Dedifferentiated amniotic fluid mesenchymal stem cell (primary cell): ENCODE data around the gene SCARB1.

Source experiments
- DNase-seq: peaks from one replicate; pipeline ENCODE4 v3.0.0-alpha.2; 2016; ENCODE audit errors: extremely low spot score

SCARB1 gene

GRCh38 chr12:124842073-124842749 lies 21.5 kb downstream of the SCARB1 start:
- no peak for DNase-seq

GRCh38 chr12:124841558-124841945 lies 22.1 kb downstream of the SCARB1 start:
- no peak for DNase-seq

- peak; percentile 96 for DNase-seq
Measured at GRCh38 chr12:124837958-124838803, 25.5 kb downstream of the SCARB1 start.

GRCh38 chr12:124837249-124837897 lies 26.3 kb downstream of the SCARB1 start:
- no peak for DNase-seq

- no peak for DNase-seq
Measured at GRCh38 chr12:124836759-124837158, 26.9 kb downstream of the SCARB1 start.

GRCh38 chr12:124835656-124836410 lies 27.8 kb downstream of the SCARB1 start:
- no peak for DNase-seq

- no peak for DNase-seq
Measured at GRCh38 chr12:124834822-124835221, 28.8 kb downstream of the SCARB1 start.

- DNase-seq, result no peak
Measured at GRCh38 chr12:124833693-124834122, 30.0 kb downstream of the SCARB1 start.

- DNase-seq, result no peak
Measured at GRCh38 chr12:124832856-124833255, 30.8 kb downstream of the SCARB1 start.

GRCh38 chr12:124831590-124831989 lies 32.1 kb downstream of the SCARB1 start:
- no peak for DNase-seq

- DNase-seq, result no peak
Measured at GRCh38 chr12:124830306-124830705, 33.4 kb downstream of the SCARB1 start.

GRCh38 chr12:124829708-124830304 lies 33.9 kb downstream of the SCARB1 start:
- no peak for DNase-seq

- DNase-seq, result peak; percentile 31
Measured at GRCh38 chr12:124829008-124829707, 34.5 kb downstream of the SCARB1 start.

GRCh38 chr12:124828264-124829007 lies 35.2 kb downstream of the SCARB1 start:
- no peak for DNase-seq

- no peak for DNase-seq
Measured at GRCh38 chr12:124827588-124828184, 36.0 kb downstream of the SCARB1 start.

GRCh38 chr12:124824195-124824594 lies 39.5 kb downstream of the SCARB1 start:
- no peak for DNase-seq

- DNase-seq, result no peak
Measured at GRCh38 chr12:124823272-124823970, 40.2 kb downstream of the SCARB1 start.

GRCh38 chr12:124822218-124822617 lies 41.4 kb downstream of the SCARB1 start:
- DNase-seq, result no peak
